22Rv1 (cell line): ENCODE measurements around the gene MINDY3.

ENCODE experiments used
- H3K27ac ChIP-seq: fragments of 450-650 bp; 2 replicates; pipeline ENCODE4 v1.5.1; 2017
- ZFX ChIP-seq: fragments of 450-650 bp; IDR thresholded peaks from 2 replicates; pipeline ENCODE4 v1.6.1; 2017; ENCODE audit warnings: antibody characterized with exemption, borderline replicate concordance
- TF ChIP-seq, protein P1 (sequence below): fragments of 450-650 bp; IDR thresholded peaks from 2 replicates; pipeline ENCODE4 v1.5.1; 2017; ENCODE audit warnings: mild to moderate bottlenecking

Gene MINDY3

DNA sequence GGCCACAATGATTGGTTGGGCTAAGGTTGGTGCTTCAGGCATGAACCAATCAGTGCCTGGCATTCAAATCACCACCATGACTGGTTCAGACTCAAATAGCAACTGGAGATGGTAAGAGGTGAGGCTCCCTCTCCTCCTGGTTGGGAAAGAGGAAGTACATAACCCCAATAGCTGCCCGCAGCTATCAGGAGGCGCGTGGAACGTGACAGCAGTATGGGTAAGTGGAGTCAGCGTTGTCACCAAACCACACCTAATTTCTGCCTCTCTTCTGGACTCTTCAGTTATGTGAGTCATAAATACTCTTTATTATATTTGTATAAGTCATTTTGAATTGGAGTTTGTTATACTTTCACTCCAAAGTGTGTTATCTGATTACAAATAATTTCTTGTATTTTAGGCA, 122.7 kb downstream of the MINDY3 start:
- H3K27ac ChIP-seq: no peak overlapping the region
- no peak for TF ChIP-seq ZFX
- TF ChIP-seq, protein P1, sequence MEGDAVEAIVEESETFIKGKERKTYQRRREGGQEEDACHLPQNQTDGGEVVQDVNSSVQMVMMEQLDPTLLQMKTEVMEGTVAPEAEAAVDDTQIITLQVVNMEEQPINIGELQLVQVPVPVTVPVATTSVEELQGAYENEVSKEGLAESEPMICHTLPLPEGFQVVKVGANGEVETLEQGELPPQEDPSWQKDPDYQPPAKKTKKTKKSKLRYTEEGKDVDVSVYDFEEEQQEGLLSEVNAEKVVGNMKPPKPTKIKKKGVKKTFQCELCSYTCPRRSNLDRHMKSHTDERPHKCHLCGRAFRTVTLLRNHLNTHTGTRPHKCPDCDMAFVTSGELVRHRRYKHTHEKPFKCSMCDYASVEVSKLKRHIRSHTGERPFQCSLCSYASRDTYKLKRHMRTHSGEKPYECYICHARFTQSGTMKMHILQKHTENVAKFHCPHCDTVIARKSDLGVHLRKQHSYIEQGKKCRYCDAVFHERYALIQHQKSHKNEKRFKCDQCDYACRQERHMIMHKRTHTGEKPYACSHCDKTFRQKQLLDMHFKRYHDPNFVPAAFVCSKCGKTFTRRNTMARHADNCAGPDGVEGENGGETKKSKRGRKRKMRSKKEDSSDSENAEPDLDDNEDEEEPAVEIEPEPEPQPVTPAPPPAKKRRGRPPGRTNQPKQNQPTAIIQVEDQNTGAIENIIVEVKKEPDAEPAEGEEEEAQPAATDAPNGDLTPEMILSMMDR: no peak

DNA sequence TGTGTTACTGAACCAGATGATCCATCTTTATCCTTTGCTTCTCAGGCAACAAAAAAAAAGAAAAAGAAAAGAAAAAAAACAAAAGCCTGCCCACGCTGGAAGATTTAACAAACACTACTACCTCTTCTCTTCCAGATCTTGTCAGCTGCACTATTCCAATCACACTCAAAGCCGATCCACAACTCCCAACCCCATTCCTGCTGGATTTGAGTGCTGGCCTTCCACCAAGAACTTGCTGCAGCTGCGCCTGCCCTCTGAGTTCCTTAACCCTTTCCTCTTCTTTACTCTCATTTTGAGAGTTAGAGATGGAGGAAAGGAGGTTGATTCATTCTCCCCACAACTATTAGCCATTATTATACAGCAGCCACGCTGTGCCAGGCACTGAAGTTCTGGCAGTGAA, 124.5 kb downstream of the MINDY3 start:
- no peak overlapping the region for H3K27ac ChIP-seq
- TF ChIP-seq, protein P1: no peak
- no peak for TF ChIP-seq ZFX

DNA sequence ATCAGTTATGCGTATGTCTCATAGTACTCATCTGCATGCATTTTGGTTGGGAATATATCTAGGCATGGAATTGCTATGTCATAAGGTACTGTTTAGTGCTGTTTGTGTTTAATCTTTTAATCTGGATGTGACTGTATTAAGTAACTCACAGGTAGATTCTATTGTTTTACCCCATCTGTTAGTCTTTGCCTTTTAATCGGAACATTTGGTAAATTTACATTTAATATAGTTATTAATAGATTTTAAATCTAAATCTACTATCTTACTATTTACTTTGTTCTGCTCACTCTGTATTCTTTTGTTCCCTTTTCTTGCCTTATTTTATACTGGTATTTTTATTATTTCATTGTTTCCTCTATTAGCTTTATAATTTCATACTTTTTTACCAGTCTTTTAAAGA, 130.0 kb downstream of the MINDY3 start:
- H3K27ac ChIP-seq: no peak overlapping the region
- no peak for TF ChIP-seq ZFX
- TF ChIP-seq, protein P1: no peak

DNA sequence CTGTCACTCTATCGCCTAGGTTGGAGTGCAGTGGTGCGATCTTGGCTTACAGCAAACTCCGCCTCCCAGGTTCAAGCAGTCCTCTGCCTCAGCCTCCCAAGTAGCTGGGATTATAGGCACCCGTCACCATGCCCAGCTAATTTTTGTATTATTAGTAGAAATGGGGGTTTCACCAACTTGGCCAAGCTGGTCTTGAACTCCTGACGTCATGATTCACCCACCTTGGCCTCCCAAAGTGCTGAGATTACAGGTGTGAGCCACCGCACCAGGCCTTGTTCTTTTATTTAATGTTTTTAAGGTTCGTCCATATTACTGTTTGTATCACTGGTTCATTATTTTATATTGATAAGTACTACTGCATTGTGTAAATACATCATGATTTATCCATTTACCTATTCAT, 130.4 kb downstream of the MINDY3 start:
- H3K27ac ChIP-seq: no peak overlapping the region
- TF ChIP-seq, protein P1: no peak
- no peak for TF ChIP-seq ZFX
